Activated CD4-positive, alpha-beta memory T cell treated with anti-CD3 and anti-CD28 coated beads for 36 hours (primary cell): ENCODE results near the gene DSC1. TPM values are rescaled to one million over a fixed set of nuclear protein-coding genes. Genes with fewer than 3 reads are reported as not detected.

Source experiments
- CTCF ChIA-PET: fragments of 350-600 bp; sonication (Branson Sonifier 250); formaldehyde crosslinking; loops from one replicate; lab custom pipeline; 2021; ENCODE audit warnings: antibody characterized with exemption, inconsistent platforms; lab: Charles Lee
- POLR2A ChIA-PET: fragments of 350-600 bp; sonication (Branson Sonifier 250); formaldehyde crosslinking; loops from one replicate; lab custom pipeline; 2021; ENCODE audit warnings: antibody characterized with exemption; lab: Charles Lee
- DNase-seq: peaks from one replicate; pipeline ENCODE4 v3.0.0-alpha.2; 2020
- H3K27ac Mint-ChIP-seq: one replicate; pipeline ENCODE4 v1.8.0; 2021; ENCODE audit warnings: mixed read lengths
- H3K27me3 Mint-ChIP-seq: one replicate; pipeline ENCODE4 v1.8.0; 2021; ENCODE audit warnings: mixed read lengths
- H3K36me3 Mint-ChIP-seq: one replicate; pipeline ENCODE4 v1.8.0; 2021; ENCODE audit warnings: mixed read lengths
- H3K4me1 Mint-ChIP-seq: one replicate; pipeline ENCODE4 v1.8.0; 2021; ENCODE audit warnings: low read depth, mixed read lengths
- H3K4me3 Mint-ChIP-seq: one replicate; pipeline ENCODE4 v1.8.0; 2021; ENCODE audit warnings: mild to moderate bottlenecking, mixed read lengths
- H3K9me3 Mint-ChIP-seq: one replicate; pipeline ENCODE4 v1.8.0; 2021; ENCODE audit warnings: mixed read lengths
- intact Hi-C: fragments of 100-400 bp; cut with micrococcal nuclease; formaldehyde crosslinking; loops from one replicate; pipeline ENCODE4 v1.15.1; 2023
- total RNA-seq, 2 experiments: library from RNA; stranded (reverse); gene quantifications; one replicate each; pipeline ENCODE4 v1.2.3, GENCODE V29; 2021

Gene DSC1
- total RNA-seq, 2 experiments from 2014 or later: 0.05 TPM; not detected in 1

GRCh38 chr18:31161757-31162418 lies 768 bp downstream of the DSC1 start:
- Mint-ChIP-seq H3K9me3 (no peaks in the 10 kb centered on the region), H3K27ac (no peak overlapping the region), H3K4me1 (no peaks in the 10 kb centered on the region), H3K36me3 (no peaks in the 10 kb centered on the region), H3K4me3 (no peak overlapping the region), H3K27me3 (no peaks in the 10 kb centered on the region)
- CTCF ChIA-PET: no interaction called here
- DNase-seq: no peak
- POLR2A ChIA-PET: no interaction called here
- intact Hi-C loops: no loop called here

GRCh38 chr18:31156821-31157763 lies 5.6 kb downstream of the DSC1 start:
- no peaks in the 10 kb centered on the region for H3K27me3 Mint-ChIP-seq
- DNase-seq: no peak
- ChIA-PET POLR2A (no interaction called here), CTCF (no interaction called here)
- no peaks in the 10 kb centered on the region for H3K9me3 Mint-ChIP-seq
- intact Hi-C loops: no loop called here
- H3K36me3 Mint-ChIP-seq: no peaks in the 10 kb centered on the region
- no peak overlapping the region for H3K4me3 Mint-ChIP-seq
- H3K4me1 Mint-ChIP-seq: no peaks in the 10 kb centered on the region
- H3K27ac Mint-ChIP-seq: no peak overlapping the region

- DNase-seq: no peak
- ChIA-PET POLR2A (no interaction called here), CTCF (no interaction called here)
- Mint-ChIP-seq H3K27ac (no peak overlapping the region), H3K36me3 (no peaks in the 10 kb centered on the region), H3K4me3 (no peak overlapping the region), H3K4me1 (no peaks in the 10 kb centered on the region), H3K9me3 (peaks cover 3% of the 10 kb centered on the region), H3K27me3 (no peaks in the 10 kb centered on the region)
- intact Hi-C loops: no loop called here
Measured at GRCh38 chr18:31155498-31155897, 7.2 kb downstream of the DSC1 start.

GRCh38 chr18:31154181-31154580 lies 8.5 kb downstream of the DSC1 start:
- POLR2A ChIA-PET: no interaction called here
- H3K9me3 Mint-ChIP-seq: peaks cover 3% of the 10 kb centered on the region
- no peaks in the 10 kb centered on the region for H3K36me3 Mint-ChIP-seq
- CTCF ChIA-PET: no interaction called here
- H3K4me1 Mint-ChIP-seq: no peaks in the 10 kb centered on the region
- no peak for DNase-seq
- no peaks in the 10 kb centered on the region for H3K27me3 Mint-ChIP-seq
- H3K27ac Mint-ChIP-seq: no peak overlapping the region
- no peak overlapping the region for H3K4me3 Mint-ChIP-seq
- intact Hi-C loops: no loop called here

- CTCF ChIA-PET: no interaction called here
Measured at GRCh38 chr18:31149351-31149750, 13.3 kb downstream of the DSC1 start.

GRCh38 chr18:31148600-31148999 lies 14.1 kb downstream of the DSC1 start:
- H3K4me3 Mint-ChIP-seq: no peak overlapping the region
- intact Hi-C loops: no loop called here
- H3K27me3 Mint-ChIP-seq: no peaks in the 10 kb centered on the region
- POLR2A ChIA-PET: no interaction called here
- DNase-seq: no peak
- H3K36me3 Mint-ChIP-seq: no peaks in the 10 kb centered on the region
- peaks cover 7% of the 10 kb centered on the region for H3K9me3 Mint-ChIP-seq
- H3K4me1 Mint-ChIP-seq: no peaks in the 10 kb centered on the region
- H3K27ac Mint-ChIP-seq: no peak overlapping the region
- CTCF ChIA-PET: no interaction called here

More at GRCh38 chr18:31149351-31149750, 13.3 kb downstream of the DSC1 start:
- intact Hi-C loops: no loop called here
- Mint-ChIP-seq H3K9me3 (peaks cover 6% of the 10 kb centered on the region), H3K27ac (no peak overlapping the region), H3K4me3 (no peak overlapping the region), H3K4me1 (no peaks in the 10 kb centered on the region), H3K36me3 (no peaks in the 10 kb centered on the region), H3K27me3 (no peaks in the 10 kb centered on the region)
- no peak for DNase-seq
- POLR2A ChIA-PET: no interaction called here

GRCh38 chr18:31146809-31147208 lies 15.8 kb downstream of the DSC1 start:
- ChIA-PET CTCF (interaction anchor here (1.0 kb wide), 1 partner anchor 14 kb away, joined by 3 read pairs; no protein-coding TSS in a partner anchor), POLR2A (no interaction called here)
- Mint-ChIP-seq H3K27ac (no peak overlapping the region), H3K36me3 (no peaks in the 10 kb centered on the region), H3K9me3 (peaks cover 7% of the 10 kb centered on the region), H3K4me3 (no peak overlapping the region), H3K27me3 (no peaks in the 10 kb centered on the region), H3K4me1 (no peaks in the 10 kb centered on the region)
- DNase-seq: no peak
- intact Hi-C loops: no loop called here

GRCh38 chr18:31143025-31143424 lies 19.6 kb downstream of the DSC1 start:
- Mint-ChIP-seq H3K4me3 (no peak overlapping the region), H3K27me3 (no peaks in the 10 kb centered on the region), H3K36me3 (no peaks in the 10 kb centered on the region), H3K27ac (no peak overlapping the region), H3K9me3 (peaks cover 4% of the 10 kb centered on the region), H3K4me1 (no peaks in the 10 kb centered on the region)
- intact Hi-C loops: no loop called here
- no peak for DNase-seq
- ChIA-PET CTCF (no interaction called here), POLR2A (no interaction called here)

GRCh38 chr18:31138709-31139108 lies 23.9 kb downstream of the DSC1 start:
- DNase-seq: no peak
- Mint-ChIP-seq H3K27ac (no peak overlapping the region), H3K27me3 (no peaks in the 10 kb centered on the region), H3K9me3 (no peaks in the 10 kb centered on the region), H3K36me3 (no peaks in the 10 kb centered on the region), H3K4me1 (no peaks in the 10 kb centered on the region), H3K4me3 (no peak overlapping the region)
- POLR2A ChIA-PET: no interaction called here
- intact Hi-C loops: no loop called here
- CTCF ChIA-PET: no interaction called here

GRCh38 chr18:31134988-31135529 lies 27.6 kb downstream of the DSC1 start:
- no peak for DNase-seq
- no peaks in the 10 kb centered on the region for H3K27me3 Mint-ChIP-seq
- no peaks in the 10 kb centered on the region for H3K4me1 Mint-ChIP-seq
- ChIA-PET POLR2A (no interaction called here), CTCF (no interaction called here)
- no peak overlapping the region for H3K27ac Mint-ChIP-seq
- no peaks in the 10 kb centered on the region for H3K9me3 Mint-ChIP-seq
- no peaks in the 10 kb centered on the region for H3K36me3 Mint-ChIP-seq
- intact Hi-C loops: no loop called here
- no peak overlapping the region for H3K4me3 Mint-ChIP-seq

GRCh38 chr18:31129398-31130115 lies 33.1 kb downstream of the DSC1 start:
- Mint-ChIP-seq H3K4me3 (no peak overlapping the region), H3K9me3 (peaks cover 6% of the 10 kb centered on the region), H3K4me1 (no peaks in the 10 kb centered on the region), H3K36me3 (no peaks in the 10 kb centered on the region), H3K27ac (no peak overlapping the region), H3K27me3 (no peaks in the 10 kb centered on the region)
- POLR2A ChIA-PET: no interaction called here
- DNase-seq: no peak
- CTCF ChIA-PET: no interaction called here
- intact Hi-C loops: no loop called here

- ChIA-PET POLR2A (no interaction called here), CTCF (no interaction called here)
- Mint-ChIP-seq H3K27me3 (no peaks in the 10 kb centered on the region), H3K4me3 (no peak overlapping the region), H3K9me3 (peaks cover 10% of the 10 kb centered on the region), H3K36me3 (no peaks in the 10 kb centered on the region), H3K4me1 (no peaks in the 10 kb centered on the region), H3K27ac (no peak overlapping the region)
- no peak for DNase-seq
- intact Hi-C loops: no loop called here
Measured at GRCh38 chr18:31125878-31126277, 36.8 kb downstream of the DSC1 start.
